Activated CD4-positive, alpha-beta T cell treated with anti-CD3 and anti-CD28 coated beads, Interleukin-2, amount 50 U/mL, for 48 hours (primary cell): Measurements from ENCODE around the gene POLG2.
"Not testable (repeated sequence)": the region's sequence is repeated elsewhere in the genome, so short reads cannot be mapped to it uniquely, and the experiment has no call there.

ENCODE experiments used
- DNase-seq, 2 experiments: peaks; one replicate each; pipeline ENCODE4 v3.0.0-alpha.2; 2020

POLG2 gene

DNA sequence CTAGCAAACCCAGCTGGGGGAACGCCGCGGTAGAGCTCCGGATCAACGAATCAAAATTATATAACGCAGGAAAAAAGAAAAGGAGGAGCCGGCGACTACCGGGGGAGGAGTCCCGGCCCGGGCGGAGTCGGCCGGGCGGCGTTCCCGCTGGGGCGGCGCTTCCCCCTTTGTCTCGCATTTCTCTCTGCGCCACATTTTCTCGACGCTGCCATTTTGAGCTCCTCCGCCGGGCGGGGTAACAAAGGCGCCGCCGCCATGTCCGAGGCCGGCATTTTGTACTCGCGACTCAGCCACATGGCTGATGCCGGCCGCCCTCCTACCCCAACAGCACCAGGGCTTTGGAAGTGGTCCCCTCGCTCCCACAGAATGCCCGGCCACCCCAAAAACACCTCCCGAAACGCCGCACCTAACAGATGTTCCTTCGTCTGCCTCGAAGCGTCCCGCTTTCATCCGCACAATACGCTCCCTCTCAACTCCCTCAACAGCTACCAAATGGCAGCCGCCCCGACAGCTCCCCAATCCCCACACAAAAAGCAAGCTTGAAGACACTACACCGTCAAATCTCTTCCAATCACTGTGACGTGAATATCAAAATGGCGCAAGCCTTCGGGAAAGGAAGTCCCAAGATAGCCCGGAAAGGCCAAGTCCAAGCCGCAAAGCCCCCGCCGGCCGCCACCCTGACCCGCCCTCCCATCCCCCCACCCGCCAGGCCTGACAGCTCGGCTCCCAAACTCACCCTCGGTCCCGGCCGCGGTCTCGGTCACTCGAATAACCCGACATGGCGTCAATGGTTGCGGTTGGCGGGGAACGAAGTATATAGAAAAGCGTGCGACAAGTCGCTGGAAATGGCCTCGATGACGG, 8.7 kb upstream of the POLG2 start:
- peak; percentile 82 to 85 for DNase-seq

DNA sequence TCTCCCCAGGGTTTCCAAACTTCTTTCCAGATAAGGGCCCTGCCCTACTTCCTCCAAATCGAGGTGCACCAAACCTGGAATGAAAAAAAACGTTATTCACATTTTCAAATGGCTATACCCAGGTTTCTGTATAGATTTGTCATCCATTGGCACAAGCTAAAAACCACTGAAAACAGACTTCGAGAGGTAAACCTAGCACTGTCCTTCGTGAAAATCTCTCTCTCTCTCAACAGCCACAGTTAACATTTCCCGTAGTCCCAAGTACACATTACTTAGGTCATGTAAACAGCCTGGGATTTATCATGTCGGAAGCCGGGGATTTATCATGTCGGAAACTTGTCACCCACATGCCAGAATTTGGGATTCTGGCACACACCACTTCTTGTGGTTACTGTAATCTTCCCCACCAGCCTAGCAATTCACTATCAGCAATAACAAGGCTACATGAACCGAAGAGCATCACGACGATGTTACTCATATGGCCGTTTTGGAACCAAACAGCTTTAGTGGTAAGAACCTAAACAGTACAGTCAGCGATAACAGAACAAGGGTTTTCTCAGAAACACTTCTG, 8.0 kb upstream of the POLG2 start:
- DNase-seq: no peak

DNA sequence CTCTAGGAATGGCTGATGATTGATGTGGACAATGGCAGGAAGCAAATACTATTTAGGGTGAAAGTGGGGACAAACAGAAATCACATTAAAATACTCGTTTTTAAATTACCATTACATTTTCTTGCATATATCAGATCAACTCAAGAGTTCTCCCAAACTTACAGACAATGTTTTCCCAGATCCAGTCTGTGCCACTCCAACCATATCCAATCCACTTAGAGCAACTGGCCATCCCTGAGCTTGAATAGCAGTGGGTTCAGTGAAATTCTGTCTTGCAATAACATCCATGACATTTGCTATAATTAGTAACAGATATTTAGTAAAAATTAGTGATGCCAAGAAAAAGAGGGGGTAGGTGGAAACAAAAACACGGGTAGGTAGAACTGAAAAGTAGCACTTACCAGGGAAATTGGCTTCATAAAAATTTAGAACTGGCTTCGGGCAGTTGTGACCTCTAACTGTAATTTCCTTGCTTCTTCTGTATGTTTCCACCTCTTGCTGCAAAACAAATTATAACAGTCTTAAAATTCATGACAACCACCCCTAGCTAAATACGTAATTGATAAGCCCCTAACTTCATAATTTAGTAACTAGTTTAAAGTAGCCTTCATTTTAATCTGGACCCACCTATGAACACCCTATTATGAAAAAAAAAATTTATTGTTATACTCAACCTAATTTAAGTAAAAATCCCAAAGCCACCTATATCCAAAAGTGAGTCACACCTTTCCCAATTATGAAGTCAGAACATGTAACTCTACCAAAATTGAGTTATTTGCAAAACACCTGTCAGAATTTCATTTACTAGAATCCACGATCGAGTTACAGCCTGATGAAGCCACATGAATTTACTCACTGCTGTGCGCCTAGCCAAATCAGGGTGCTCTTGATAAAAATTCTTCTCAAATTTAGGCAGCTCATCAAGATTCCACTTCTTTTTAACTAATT, 7.2 kb upstream of the POLG2 start:
- DNase-seq: no peak

DNA sequence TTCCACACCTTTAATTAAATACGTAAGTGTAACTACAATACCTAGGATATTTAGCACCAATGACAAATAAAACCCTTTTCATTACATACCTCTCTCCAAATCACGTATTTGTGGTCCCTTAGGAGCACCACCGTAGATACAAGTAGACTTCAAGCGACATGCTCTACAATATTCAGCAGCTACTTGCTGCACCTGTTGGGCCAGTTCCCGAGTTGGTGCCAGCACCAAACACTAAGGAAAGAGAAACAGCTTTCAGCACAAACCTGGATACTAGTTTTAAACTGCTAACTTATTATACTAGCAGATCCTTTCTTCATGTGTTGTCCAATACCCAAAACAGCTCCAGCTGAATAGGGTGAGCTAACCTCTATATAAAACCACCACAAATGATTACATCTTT, 6.5 kb upstream of the POLG2 start:
- DNase-seq: no peak

DNA sequence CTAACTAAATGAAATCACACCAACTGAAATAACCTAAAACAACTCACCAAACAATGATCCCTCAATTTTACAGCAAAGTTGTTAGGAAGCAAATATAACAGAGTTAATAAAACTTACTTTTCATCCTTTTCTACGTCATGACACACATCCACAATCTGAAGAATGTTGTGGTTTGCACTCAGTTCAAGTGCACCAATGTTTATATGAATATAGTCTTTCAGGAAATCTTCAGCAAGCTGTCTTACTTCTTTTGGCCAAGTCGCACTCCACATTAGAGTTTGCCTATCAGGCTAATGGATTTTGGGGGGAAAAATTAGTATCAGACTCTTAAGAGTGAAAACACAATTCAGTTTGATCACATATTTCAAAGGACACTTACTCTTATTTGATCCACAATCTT, 6.0 kb upstream of the POLG2 start:
- DNase-seq: no peak

DNA sequence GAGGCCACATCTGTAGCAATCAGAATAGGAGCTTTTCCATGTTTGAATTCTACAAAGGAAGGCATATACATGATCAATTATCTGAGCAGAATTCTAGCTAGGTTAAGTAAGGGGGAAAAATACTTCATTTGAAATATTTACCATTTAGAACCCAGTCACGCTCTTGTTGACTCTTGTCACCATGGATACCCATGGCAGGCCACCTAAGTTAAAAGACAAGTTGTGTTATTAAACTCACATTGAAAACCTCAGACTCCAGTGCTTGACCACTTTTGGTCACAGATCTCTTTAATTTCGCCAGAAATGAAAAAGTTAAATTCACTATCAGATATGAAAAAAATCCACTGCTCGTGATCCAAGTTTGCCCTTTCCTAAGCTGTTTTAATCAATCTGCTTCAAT, 5.2 kb upstream of the POLG2 start:
- DNase-seq: no peak

DNA sequence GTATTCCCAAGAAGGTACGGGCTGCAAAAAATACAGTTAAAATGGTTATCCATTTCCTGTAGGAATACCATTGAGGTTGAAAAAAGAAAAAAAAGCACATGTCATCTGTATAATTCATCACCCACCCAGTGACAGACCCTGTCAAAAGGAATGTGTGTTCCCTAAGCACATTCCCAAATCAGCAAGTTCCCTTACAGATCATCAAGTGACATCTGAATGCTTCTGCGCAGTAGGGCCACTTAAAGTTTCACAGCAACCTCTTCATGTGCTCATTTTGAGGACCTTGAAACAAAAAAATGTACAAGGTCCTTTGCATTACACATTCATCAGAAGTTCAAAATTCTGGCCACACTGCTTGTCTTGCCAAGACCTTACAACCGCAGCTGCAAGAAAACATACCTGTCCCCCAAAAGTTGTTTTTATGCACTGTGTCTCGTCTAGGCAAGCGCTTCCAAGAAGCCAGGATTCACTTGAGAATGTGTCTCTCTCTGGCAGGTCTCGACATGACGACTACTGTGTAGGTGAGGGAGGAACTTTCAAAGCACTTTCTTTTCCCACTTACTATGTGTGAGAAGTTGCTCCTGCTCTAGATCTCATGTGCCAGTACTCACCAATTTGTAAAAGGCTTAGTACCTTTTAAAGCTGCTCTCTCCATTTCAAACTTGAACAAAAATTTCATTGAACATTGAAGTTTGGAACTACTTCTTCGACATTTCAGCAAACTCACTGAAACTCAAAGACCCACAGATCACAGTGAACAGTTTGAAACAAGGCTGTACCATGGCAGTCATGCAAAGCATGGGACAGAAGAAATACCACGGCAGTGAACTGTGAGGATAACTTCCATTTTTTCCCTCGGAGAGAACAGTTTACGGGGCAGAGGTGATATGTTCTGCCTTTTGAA, 4.3 kb upstream of the POLG2 start:
- no peak for DNase-seq

DNA sequence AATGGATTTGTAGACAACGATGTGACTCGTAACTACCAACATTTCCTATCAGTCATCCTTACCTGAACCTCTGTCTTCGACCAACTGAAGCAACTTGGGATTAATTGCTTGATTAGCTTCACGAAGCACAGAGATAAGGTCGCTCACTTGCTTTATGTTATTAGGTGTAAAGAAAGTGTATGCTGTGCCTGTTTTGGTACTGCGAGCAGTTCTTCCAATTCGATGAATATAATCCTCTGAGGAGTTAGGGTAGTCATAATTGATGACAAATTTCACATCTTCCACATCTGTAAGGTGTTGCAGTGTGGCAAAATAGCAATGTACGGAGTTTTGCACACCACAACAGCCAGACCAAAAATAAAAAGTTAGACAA, 3.6 kb upstream of the POLG2 start:
- DNase-seq: no peak

DNA sequence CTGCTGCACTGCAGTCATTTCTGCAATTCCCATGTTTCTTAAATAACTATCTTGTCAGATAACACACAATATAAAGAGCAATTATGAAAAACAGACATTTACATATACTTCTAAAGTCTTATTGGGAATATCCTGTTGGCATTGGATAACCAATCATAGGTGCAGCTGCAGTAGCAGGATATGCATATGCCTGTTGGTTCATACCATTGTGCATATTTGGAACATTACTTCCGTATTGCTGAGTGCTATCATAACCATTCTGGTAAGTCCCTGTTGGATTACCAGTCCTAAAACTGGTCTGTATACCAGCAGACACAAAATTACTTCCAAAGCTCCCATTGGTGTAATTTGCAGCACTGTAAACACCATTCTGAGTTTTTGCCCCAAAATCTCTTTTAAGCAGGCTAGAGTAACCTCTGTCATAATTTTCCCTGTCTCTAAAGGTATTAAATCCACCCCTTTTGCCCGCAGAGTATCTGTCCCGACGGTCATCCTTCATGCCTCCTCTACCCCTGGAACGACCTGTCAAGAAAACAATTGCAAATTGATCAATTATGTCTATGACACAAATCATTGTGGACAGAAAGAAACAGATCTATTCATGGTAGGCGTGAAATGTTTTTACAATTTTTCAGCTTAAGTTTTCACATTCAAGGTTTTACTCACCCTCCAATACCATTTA, 3.1 kb upstream of the POLG2 start:
- no peak for DNase-seq

DNA sequence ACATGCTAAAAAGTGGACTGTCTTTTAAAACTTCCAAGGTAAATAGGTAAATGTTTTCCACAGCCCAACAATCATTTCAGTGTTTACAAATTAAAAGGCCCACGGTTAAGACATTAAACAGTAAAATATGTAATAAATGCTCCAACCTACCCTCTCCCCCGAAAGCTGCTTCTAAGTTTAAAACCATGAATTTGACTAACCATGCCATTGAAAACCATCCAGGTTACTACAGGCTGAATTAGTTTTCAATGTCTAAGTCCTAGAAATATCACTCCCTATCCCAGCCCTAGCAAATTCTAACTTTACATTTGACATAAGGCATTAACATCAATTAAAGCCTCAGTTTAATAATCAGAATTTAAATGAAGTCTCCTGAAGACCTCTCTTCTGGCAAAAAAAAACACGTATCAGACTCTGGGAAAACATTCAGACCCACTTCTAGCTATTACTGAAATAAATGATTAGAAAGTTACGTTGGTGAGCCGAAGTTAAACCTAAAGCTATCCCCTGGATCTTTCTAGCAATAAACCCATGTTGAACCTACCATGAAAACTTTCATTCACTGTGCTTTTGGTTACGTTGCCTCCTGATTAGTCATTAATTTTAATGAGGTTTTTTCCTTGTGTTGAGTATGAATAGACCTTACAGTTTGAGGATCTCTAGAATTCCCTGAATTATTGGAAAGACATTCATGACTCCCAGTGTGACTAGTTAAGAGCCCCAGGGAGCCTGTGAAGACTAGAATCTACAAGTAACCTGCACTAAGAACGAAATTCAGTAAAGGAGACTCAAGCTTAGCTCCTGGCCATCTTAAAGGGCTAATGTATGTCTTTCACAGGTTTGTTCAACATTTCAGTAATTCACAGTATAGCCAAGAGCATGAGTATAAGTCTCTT, 1.7 kb upstream of the POLG2 start:
- DNase-seq: no peak

DNA sequence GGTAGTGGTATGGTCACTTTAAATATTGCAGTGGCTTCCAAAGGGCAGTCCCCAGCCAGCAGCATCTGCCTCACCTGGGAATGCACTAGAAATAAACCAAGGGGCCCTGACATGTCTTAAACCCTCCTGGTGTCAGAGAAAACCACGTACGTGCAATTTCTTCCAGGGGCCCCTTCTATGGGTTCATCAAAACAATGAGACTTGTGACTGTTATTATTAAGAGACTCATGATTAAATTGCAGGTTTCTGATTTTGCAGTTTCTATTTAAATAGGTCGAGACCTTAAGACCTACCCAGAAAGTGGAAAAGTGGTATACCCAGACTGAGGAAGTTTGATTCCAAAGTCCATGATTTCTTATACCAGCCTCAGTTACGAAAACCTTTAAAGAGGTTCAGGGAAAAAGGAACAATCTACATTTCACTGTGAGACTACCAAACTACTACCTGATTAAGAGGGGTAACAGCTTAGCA, 746 bp upstream of the POLG2 start:
- no peak for DNase-seq

DNA sequence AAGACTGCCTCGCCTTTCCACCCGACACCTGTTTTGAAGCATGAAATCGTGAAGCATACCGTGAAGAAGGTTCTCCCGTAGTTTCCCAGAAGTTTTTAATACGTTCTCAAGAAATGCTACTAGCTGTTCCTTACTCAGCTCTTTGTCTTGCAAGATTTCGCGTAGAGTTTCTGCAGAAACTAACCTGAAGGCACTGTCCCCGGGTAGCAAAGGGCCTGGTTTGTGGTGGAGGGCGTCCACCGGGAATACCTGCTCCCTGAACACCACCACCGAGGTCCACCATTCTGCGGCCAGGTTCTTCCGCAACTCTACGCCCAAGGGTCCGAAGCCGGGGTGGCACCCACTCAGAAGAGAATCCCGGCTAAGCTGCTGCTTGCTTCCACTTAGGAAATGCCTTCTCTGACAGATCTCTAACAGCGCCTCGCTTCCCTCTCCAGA, 487 bp downstream of the POLG2 start:
- DNase-seq: no peak

DNA sequence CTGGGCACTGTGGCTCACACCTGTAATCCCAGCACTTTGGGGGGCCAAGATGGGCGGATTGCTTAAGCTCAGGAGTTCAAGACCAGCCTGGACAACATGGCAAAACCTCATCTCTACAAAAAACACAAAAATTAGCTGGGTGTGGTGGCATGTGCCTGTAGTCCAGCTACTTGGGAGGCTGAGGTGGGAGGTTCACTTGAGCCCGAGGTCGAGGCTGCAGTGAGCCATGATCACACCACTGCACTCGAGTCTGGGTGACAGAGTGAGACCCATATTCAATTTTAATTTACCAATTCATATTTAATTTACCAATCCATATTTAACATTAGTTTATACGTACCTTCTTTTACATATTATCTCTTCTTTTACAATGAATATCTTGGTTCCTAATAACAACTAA, 1.6 kb downstream of the POLG2 start:
- DNase-seq: not testable (repeated sequence)

DNA sequence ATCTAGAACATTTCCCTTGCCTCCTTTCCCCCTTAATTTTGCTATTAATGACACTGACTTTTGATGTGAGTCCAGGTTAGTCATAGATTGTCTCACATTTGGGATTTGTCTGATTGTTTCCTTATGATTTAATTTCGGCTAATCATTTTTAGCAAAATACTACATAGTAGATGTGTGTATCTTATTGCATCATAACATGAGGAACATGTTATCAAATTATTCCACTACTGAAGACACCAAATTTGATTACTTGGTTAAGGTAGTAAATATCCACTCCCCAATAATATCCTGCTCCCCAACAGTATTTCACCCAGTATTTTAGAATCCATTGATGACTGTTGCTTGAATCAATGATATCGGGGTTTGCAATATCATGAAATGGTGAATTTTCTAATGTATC, 2.7 kb downstream of the POLG2 start:
- no peak for DNase-seq

DNA sequence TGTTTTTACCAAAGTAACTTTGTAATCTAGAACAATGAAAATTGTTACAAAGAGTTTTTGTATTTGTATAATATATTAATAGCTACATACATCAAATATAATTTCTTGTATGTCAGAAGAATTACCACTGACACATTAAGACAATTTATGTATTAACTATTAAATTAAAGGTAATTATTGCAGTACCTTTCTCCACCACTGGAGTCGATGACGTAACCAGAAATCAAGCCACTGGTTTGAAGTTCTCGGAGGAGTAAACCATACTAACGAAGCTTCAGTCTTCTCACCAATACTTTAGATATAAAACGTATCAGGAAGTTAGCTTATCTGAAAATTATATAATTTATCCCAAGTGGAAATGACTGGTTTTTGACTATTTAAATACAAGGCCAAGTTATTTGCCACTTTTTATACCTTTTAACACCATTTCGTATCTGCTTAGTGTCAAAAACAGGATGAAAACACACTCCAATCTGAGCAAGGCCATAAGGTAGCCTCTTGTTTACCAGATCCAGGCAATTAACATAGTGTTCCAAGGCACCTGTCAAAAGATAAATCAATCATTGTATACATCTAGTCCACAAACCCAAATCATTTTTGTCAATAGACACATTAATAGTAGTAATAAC, 4.3 kb downstream of the POLG2 start:
- no peak for DNase-seq

DNA sequence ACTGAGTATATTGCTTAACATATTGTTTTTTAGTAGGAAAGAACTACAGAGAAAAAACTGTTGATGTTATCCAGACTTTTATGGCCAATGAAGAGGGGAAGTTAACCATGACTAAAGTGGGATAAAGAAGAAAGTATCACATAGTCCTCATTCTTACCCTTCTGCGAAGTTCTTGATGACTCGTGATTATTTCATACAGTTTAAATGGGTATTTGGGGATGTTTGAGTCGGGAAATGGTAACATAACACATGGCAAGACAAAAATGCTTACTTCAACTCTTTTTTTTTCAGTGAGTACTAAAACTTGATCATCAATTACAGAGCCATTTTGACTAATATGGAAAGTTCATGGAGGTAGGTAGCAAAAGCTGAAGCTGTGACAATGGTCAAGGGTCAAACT, 4.9 kb downstream of the POLG2 start:
- DNase-seq: no peak

DNA sequence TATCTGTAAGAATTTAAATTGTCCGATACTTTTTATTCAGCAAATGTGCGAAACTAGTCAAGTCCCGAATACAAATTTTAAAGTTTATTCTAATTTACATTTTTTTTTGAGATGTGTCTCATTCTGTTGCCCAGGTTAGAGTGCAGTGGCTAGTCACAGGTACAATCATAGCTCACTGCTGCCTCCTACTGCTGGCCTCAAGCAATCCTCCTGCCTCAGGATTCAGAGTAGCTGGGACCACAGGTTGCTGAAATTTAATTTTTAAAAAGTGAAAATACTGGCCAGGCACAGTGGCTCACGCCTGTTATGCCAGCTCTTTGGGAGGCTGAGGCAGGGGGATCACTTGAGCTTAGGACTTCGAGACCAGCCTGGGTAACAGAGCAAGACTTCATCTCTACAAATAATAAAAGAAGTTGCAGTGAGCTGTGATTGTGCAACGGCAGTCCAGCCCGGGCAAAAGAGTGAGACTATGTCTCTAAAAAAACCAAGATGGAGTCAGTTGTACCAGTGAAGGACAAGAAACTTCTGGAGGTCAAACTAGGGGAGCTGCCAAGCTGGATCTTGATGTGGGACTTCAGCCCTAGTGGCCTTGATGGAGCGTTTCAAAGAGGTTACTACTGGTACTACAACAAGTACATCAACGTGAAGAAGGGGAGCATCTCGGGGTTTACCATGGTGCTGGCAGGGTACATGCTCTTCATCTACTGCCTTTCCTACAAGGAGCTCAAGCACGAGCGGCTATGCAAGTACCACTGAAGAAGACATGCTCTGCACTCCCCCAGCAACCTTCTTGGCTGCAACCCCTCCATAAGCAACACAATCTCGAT, 5.6 kb downstream of the POLG2 start:
- peak; percentile 56 to 67 for DNase-seq

DNA sequence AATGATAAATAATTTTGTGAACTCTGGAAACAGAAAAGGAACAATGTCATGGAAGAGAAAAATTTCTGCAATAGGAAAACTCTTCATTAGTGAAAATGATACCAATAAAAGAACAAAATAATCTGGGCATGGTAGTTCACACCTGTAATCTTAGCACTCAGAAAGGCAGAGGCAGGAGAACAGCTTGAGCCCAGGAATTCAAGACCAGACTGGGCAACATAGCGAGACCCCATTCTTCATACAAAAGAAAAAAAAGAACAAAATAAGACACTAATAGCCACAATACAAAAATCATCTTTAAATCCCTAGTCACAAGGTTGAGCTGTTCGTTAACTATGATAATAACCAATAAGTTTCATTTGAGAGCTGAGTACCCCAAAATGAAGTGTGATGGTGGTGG, 8.6 kb downstream of the POLG2 start:
- DNase-seq: no peak

DNA sequence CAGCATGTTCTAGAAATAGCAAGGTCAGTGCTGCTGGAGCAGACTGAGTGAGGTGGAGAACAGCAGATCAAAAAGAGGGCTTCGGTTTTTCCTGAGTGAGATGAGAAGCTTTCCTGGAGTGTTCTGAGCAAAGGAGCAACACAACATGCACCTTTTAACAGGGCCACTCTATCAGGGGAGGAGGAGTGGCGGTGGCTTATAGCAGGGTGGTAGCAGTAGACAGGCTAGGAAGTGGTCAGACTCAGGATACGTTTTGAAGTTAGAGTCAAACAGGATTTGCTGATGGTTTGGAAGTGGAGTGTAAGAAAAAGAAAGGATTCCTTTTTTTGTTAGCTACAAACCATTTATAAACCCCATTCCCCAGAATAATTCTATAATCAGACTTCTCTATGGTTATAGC, 12.5 kb downstream of the POLG2 start:
- no peak for DNase-seq
